Mammary epithelial cell (primary cell): Measurements from ENCODE around the gene ATXN1.

Experiments
- EZH2 ChIP-seq: IDR thresholded peaks from 2 replicates; pipeline ENCODE4 v1.6.1; 2012; ENCODE audit warnings: low read length, inconsistent platforms, borderline replicate concordance
- TF ChIP-seq, protein P1 (sequence below), 2 donors: IDR thresholded peaks in 1 of 2; conservative IDR thresholded peaks in 1 of 2; 2 replicates each; pipeline ENCODE4 v1.5.1; 2011 to 2012; ENCODE audit warnings: inconsistent platforms in 2 of 2, low read length in 2 of 2, mild to moderate bottlenecking in 2 of 2, control low read depth in 1 of 2, low read depth in 1 of 2; ENCODE audit not compliant: insufficient read depth in 1 of 2; ENCODE audit errors: extremely low read depth in 1 of 2

DNA sequence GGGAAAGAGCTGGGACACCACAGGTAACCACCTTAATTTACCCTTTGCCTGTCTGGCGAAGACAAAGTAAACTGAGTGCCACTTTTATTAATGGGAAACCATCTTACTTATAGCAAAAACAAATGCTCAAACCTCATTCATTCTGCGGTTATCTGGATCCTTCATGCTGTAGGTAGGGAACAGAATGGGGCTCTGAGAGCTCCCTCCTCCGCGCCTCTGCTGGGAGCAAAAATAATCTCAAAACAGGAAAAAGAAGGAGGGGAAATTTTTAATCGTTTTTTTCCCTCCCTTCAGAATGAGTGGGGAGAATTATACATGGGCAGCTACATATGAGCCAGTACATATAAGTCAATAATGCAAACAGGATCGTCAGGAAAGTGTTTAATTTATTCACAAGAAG, 345.6 kb downstream of the ATXN1 start:
- TF ChIP-seq, protein P1, sequence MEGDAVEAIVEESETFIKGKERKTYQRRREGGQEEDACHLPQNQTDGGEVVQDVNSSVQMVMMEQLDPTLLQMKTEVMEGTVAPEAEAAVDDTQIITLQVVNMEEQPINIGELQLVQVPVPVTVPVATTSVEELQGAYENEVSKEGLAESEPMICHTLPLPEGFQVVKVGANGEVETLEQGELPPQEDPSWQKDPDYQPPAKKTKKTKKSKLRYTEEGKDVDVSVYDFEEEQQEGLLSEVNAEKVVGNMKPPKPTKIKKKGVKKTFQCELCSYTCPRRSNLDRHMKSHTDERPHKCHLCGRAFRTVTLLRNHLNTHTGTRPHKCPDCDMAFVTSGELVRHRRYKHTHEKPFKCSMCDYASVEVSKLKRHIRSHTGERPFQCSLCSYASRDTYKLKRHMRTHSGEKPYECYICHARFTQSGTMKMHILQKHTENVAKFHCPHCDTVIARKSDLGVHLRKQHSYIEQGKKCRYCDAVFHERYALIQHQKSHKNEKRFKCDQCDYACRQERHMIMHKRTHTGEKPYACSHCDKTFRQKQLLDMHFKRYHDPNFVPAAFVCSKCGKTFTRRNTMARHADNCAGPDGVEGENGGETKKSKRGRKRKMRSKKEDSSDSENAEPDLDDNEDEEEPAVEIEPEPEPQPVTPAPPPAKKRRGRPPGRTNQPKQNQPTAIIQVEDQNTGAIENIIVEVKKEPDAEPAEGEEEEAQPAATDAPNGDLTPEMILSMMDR (conservative IDR thresholded peaks at IDR 0.05 in 1 of 2, IDR thresholded peaks at IDR 0.05 in 1 of 2; ENCODE audit: extremely low read depth in 1 of 2, insufficient read depth in 1 of 2, low read depth in 1 of 2, low read length in 2 of 2): no peak
- no peak for TF ChIP-seq EZH2
